WTC11 (cell line): Measurements from ENCODE around the gene IQSEC1.

Experiments used
- IRF2 ChIP-seq: sonication (generic); formaldehyde crosslinking; IDR thresholded peaks from 2 replicates; pipeline ENCODE4 v1.8.0; 2022; ENCODE audit warnings: low read depth, missing genetic modification reagents, borderline replicate concordance
- NFE2L1 ChIP-seq: sonication (generic); formaldehyde crosslinking; IDR thresholded peaks from 2 replicates; pipeline ENCODE4 v1.8.1; 2023; ENCODE audit warnings: missing genetic modification reagents
- TCF7 ChIP-seq: sonication (generic); formaldehyde crosslinking; IDR thresholded peaks from 2 replicates; pipeline ENCODE4 v1.8.0; 2022; ENCODE audit warnings: mild to moderate bottlenecking, low read depth, missing genetic modification reagents, moderate library complexity

DNA sequence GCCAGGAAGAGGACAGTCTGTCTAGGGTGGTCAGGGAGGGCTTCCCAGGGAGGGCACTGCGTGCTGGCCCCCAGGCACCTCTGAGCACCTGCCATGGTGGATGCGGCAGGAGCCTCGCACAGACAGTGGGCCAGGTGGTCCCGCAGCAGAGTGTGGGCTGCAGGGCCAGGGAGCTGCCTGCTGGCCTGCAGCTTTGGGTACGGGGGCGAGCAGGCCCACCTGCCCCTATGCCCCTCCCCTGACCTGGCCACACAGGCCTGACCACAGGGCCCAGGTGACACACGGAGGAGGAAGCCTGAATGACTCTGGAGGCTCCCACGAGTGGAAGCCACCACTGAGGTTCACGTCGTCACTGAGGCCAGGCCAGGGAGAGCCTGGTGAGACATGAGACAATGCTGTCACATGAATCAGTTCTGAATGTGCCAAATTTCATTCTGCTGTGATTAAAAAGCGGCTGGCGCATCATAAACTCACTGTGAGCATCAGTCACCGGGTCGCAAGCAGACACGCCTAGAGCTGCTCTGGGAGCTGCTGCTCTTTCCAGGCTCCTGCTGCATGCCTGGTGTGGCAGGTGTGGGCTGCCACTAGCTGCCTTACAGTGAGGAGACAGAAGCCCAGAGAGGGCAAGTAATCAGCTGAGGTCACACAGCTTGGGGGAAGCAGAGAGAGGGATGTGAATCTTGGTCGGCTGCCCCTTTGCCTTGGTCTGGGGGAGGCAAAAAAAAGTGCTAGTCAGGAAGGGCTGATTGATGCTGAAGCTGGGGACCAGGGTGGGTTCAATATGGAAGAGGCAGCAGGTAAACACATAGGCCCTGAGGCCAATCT lies 39.5 kb upstream of the IQSEC1 start:
- TF ChIP-seq NFE2L1 (CRISPR knock-in tag) (no peak), IRF2 (CRISPR knock-in tag) (no peak), TCF7 (no peak)
